Left forelimb (tissue), 1 donor: ENCODE measurements around the gene RTCB.
A peak's percentile ranks its signal among the peaks of the same experiment; 100 is the strongest.

ENCODE experiments used
- DNase-seq: peaks from one replicate; pipeline ENCODE4 v3.0.0-alpha.2; 2018; ENCODE audit warnings: low spot score

The RTCB gene

DNA sequence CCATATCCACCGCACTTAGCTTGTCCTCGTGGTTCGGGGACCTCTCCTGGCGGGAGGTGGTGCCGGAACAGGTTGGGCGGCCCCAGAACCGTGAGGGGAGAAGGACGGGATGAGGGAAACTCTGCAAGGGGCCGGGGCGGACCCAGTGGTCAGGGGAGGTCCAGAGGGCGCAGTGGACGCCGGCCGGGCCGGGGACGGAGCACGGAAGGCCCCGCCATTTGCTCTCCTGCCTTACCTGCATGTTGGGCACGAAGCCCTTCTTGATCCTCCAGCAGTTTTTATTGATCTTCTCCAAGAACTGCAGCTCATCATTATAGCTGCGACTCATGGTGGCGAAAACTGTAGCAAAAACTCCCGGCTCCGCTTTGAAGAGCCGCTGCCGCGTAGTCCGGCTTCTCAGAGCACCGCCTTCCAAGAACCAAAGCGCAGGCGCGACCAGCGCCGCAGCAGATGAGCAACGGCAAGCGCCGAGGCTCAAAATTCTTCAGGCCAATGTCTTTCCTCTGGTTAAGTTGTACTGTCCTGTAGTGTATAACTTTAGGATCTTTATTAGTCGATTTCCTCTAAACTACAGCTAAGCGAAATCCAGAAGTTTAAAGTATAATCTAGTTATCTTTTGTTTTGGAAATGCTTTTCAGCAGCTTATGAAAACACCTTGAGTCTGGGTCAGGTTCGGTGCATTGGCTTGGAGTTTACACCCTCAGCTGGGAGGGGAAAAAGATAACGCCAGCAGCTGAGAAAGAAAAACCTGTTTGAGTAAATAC, at the start of gene RTCB:
TSS of gene RTCB (minus strand) at position 419 of the 764 bp plus-strand sequence. CDS start at position 328, 91 bp downstream.
- DNase-seq, result peak; percentile 94

DNA sequence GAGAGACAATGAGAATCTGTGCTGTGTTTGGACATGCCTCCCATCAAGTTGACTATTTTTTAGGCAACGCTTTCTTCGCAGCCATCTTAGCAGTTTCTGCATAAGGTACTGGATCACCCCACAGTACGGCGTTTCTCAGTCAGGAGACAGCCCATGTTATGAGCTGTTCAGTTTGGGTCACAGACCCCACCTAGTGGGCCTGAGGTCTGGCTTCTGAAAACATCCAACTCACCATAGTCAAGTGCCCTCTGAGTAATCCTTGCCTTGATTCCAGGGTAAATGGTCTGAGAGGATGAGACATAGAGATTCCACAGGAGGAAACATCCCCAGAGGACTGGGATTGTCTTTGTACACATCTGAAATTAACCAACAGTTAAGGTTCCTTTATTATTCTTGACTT, 45.0 kb upstream of the RTCB start:
- no peak for DNase-seq

DNA sequence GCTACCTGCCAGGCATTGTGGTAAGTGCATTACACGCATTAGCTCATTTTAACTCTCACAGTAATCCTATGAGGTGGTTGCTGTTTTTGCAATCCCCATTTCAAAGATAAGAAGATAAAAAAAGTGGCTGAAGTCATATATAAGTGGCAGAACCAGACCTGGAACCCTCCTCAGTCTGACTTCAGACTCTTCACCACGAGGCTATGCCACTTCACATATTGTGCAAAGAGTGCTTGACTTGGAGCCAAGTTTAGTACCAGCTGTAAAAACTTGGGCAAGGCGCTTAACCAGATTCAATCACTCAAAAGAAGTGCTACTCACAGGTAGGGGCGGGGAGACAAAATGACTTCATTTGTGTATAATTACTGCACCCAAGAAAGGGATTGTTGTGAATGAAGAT, 36.9 kb upstream of the RTCB start:
- DNase-seq, result no peak

DNA sequence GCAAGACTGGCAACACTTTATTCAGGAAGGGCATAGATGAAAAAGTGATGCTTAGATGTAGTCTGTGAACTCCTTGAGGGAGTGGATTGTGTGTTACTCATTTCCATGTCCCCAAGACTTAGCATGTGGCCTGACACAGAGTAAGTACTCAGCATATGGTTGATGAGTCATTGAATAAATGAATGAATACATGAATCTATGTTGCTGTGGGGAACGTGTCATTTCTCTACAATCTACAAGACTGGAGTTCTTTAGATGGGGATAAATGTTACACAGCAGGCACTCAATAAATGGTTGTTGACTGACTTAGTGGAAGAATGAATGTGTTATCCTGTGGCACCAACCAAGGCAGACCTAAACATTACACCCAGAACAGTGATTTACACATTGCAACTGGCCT, 34.3 kb upstream of the RTCB start:
- DNase-seq, result no peak

DNA sequence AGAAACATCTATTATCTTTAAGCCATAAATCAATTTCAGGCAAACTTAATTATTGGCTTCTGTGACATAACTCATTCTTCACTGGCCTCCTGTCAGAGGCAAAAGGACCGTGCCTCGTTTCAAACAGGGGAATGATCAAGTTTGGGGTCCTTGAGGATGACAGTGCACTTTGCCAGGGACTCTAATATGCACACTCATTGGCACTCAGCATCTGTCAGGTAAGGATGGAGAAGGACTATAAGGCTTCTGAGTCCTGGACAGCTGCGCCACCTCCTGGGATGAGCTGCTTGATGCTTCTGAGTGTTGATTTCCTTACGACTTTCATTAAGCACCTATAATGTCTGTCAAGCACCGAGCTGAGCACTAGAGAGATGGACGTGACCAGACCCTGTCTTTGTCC, 32.0 kb upstream of the RTCB start:
- no peak for DNase-seq

DNA sequence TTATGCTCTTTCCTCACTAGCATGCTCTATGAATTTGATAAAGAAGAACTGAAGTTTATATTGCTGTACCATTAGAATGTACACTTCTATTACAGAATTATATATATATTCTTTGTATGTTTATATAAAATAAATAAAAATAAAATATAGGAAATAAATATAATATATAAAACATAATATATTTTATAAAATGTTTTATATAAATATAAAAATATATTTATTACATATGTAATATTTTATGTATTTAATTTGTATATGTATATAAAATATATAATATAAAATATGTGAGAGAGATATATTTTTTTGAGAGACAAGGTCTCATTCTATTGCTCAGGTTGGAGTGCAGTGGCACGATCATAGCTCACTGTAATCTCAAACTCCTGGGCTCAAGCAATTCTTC, 18.3 kb upstream of the RTCB start:
- DNase-seq, result no peak

DNA sequence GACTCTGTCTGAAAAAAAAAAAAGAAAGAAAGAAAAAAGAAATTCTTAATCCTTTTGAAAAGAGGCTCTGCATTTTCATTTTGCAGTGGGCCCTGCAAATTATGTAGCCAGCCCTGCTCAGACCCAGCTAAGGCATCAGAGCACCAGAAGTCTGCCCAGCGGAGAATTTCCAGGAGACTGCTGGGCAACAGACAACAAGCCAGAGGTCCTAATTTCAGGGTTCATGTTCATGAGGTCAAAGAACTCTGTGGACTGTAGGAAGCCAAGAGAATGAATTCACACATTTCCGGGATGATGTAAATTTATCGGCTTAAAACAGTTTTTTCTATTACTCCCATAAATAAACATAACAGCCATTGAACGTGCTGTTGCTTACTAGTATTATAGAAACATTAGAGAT, 14.8 kb upstream of the RTCB start:
- DNase-seq, result no peak

DNA sequence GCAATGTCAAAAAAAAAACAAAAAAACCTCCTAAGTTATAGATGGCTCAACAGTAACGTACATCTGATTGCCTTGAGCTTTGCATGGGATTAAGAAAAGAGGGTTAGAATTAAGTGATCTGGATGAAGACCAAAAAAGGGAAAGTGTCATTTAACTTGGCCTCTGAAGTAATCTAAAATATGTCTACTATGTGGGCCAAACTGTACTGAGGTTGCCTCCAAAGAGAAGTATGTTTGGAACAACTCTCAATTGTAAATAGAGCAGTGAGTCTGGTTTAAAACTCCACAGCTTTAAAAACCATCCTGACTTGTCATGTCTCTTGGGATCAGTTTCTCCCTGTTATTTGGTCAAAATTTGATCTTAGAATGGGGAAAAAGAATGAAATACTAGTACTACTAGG, 11.6 kb upstream of the RTCB start:
- DNase-seq, result no peak

DNA sequence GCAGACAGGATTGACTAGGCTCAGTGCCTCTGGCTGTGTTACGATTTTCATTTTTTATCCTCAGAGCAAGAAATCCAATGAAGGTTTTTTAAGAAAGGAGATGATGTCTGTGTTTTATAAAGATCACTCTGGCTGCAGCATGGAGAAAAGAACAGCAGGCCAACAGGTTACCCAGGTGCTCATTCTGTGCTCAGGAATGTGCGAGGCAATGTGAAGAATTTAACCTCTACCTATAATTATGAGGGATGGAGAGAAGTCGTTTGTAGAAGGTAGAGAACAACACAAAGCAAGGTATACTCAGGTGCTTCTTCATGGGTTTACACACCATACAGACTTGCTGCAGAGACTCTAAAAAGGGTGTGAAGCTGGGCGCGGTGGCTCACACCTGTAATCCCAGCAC, 10.0 kb upstream of the RTCB start:
- no peak for DNase-seq

DNA sequence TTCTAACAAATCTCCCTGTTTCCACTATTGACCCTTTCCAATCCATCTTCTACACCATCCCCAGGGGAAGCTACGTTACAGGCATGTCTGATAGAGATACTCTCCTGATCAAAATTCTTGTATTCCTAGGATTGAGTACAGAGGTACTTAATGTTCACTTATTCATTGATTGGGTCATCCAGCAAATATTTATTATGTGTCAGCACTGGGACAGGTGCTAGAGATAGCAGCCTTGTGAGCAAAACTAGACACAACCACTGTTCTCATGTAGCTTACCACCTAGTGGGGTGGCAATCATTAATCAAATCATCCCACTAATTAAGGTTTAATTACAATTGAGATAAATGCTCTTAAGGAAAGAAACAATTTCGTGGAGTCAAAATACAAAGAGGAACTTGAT, 9.4 kb upstream of the RTCB start:
- no peak for DNase-seq

DNA sequence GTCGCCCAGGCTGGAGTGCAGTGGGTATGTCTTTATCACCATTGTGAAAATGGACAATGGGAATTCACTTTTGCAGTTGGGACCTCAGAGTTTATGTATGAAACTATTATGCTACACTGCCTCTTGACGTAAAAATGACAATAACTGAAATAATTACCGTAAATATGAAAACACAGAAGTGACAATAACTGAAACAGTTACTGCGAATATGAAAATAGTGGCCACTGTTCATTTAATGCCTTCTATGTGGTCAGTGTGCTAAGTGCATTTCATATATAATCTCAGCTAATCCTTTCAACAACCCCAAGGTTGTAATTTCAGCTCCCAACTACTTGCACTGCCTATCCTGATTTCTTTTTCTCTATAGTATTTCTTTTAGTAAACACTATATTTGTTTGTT, 5.9 kb upstream of the RTCB start:
- no peak for DNase-seq

DNA sequence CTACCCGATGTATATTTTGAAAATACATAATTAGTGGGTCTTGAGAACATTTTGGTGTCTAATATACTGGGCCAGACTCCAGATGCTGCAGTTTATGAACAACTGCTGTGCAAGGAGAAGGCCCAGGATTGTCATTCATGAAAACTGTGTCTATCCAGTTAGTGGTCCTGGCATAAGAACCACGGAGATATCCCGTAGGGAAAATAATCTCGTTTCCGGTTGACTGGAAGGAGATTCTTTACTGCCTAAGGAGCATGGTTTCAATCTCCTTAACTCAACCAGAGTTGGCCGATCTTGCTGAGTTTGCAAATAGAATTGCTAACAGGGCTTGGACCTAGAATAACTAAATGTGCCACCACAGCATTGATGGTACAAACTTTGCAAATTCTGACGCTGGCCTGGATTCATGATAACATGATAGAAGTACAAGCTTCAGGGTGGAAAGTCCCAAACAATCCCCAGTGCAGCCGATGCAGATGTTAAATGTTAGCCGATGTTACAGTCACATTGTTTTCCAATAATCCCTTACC, 4.6 kb upstream of the RTCB start:
- DNase-seq, result no peak

DNA sequence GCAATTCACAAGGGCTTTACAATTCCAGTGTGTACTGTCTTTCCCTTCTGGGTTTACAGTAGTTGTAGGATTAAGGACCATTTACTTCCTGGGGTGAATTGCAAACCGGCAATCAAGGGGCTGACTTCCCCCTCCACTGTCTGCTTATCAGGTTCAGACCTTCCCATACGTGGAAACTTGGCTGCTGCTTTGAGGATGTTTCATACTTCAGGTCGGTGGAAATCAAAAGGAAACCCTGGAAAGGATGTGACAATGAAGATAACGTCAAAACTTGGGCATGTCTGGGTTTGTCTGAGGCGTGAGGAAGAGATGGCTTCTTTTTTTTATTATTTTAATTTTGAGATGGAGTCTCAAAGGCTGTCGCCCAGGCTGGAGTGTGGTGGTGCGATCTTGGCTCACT, 2.1 kb upstream of the RTCB start:
- no peak for DNase-seq

DNA sequence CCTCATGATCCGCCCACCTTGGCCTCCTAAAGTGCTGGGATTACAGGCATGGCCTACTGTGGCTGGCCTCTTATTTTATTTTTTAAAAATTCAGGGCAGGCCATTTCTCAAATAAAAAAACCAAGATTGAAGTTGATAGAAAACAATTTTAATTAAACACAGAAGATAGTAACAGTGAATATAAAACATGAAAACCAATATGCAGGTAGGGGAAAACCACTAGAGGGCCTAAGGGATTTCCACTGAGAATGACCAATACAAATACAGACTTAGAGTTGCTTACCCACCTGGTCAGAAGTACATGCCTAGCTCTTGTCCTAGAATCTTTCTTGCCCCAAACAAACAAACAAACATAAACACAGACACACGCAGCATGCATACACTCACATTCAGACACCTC, 1.7 kb upstream of the RTCB start:
- no peak for DNase-seq

DNA sequence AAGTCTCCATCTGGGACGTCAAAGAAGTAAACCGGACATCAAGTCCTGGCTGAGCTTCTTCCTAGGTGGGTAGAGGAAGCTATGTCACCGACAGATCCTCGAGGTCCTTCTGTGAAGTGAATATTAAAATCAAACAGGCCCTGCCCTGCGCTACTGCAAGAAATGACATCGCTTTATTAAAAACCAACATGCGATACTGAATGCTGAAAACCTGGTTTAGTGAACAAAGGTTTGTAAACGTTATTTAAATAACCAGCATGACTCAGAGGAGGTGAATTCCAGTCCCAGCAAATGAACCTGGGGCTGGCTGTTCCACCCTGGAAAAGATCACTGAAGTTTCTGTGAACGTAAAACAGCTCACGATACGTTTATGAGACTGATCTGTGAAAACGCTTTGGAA, 645 bp downstream of the RTCB start:
- DNase-seq, result no peak

DNA sequence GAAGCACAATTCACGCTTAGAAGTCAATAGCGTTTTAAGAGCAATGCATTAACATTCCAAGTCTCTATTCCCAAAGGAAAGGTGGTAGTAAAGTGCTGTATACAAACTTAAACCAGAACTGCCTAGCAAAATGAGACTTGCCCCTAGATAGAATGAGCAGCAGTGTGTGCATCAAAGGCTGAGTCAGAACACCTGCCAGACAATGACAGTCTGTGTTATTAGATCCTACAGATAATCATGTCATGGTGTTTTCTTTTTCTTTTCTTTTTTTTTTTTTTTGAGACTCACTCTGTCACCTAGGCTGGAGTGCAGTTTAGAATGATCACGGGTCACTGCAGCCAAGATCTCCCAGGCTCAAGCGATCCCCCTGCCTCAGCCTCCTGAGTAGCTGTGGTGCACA, 1.6 kb downstream of the RTCB start:
- DNase-seq, result no peak

DNA sequence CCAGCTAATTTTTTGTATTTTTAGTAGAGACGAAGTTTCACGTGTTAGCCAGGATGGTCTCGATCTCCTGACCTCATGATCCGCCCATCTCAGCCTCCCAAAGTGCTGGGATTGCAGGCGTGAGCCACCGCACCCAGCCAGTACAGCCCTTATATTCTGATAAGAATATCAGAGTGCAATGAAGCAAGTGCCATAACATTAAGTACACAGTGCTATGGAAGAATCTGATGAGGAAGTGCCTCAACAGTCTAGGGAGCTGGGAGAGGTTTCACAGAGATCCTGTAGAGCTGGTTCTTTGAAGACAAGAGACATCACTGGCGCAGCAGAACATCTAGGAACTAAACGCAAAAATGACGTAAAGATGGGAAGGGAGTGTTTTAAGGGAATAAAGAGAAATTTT, 2.1 kb downstream of the RTCB start:
- no peak for DNase-seq

DNA sequence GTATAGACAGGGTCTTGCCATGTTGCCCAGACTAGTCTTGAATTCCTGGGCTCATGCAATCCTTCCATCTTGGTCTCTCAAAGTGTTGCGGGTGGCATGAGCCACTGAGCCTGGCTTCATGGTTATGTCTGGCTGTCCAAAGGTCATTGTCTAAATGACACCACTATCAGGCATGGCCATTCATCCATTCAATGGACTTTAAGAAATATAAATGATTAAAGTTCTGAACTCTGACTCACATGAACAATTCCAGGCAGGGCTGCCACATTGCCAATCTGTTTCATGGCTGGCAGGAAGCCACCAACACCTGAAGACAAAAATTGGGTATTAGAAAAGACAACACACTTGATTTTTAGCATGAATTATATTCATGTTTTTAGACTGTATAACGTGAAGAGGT, 4.1 kb downstream of the RTCB start:
- DNase-seq, result no peak

DNA sequence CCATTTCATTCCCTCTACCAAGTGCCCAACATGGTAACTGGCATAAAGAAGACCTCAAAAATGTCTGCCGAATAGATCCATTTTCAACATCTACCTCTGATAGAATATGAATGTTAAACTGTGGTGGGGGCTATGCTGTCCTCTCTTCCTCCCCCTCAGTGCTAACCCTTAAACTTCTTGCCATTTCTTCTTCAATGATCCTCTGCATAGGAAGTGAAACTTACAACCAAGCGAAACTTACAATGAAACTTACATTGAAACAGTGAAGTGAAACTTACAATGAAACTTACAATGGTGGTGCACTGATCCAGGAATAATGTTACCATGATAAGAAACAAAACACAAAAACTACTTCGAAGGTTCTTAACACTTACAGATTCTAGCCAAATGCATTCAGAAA, 4.7 kb downstream of the RTCB start:
- DNase-seq, result no peak

DNA sequence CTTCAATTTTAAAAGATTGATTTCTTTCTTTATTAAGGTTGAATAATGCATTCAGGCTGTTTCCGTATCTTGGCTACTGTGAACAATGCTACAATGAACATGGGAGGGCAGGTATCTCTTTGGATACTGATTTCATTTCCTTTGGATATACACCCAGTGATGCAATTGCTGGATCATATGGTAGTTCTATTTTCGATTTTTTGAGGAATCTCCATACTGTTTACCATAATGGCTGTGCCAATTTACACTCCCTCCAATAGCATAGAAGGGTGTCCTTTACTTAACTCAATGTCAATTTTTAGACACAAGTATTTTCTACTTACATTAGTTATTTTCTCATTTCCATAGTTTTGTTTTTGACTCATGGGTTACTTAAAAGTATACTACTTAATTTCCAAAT, 8.0 kb downstream of the RTCB start:
- no peak for DNase-seq

DNA sequence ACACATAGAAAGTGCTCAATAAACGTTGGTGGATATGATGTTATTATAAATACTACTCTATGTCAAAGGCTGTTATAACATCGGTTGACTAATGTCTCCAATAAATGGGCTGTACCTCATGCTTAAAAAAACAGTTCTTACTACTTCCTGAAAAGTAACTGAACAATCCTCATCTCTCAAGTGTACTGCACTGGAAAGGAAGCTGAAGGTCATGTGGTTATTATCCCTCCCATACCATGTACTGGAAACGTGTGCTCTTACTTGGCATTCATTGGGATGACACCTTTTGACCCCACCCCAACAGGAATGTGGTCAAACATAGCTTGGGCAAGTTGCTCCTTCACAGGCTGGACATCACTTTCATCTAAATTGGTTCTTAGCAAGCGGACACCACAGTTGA, 10.6 kb downstream of the RTCB start:
- no peak for DNase-seq

DNA sequence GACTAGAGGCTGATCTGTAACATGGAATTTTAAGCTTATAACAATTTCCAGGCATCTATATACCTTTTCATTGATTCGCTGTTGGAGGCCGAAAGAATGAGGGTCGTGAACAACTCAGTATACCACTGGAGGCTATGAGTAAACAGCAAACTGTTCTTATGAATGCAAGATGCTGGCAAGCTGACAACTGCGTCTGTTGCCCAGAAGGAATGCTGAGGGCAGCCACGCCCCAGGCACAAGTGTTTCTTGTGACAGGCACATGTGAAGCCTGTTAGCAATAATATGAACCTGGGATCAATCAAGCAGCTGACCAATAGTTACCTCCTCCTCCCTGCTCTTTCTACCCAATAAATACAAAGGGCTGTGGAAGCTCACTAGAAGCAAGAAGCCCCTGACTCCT, 15.3 kb downstream of the RTCB start:
- no peak for DNase-seq

DNA sequence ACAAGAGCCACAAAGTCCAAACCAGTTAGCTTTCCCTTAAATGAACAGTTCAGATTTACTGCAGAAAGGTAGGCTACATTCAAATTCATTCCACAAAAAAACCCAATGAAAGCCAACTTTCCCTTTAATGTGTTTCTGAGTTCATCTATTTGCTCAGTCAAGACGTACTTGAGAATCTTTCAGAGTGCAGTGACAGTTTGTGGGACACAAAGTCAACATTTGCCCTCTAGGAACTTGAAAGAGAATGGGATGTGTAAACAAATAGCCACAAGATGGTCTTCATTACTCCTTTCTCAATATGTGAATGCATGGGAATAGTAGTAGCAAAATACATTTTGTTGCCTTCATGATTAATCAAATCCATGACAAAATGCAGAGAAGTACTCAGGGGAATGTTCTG, 15.8 kb downstream of the RTCB start:
- no peak for DNase-seq

DNA sequence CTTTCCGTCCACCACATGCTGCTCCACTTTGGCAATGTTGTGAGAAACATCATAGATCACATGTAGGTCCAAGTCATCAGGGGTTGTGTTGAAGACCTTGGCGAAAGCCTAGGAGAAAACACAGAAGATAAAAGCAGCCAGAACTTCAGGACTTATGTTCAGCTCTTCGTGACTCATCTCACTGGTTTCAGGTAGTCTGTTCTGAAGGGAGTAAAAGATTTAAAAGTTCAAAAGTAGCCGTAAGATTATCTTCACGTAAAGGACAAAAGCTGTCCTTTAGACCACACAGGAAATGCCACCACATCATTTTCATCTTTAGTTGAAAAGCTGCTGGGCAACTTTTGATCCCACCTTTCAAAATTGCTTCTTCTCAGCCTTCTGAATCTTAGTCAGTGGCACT, 16.9 kb downstream of the RTCB start:
- no peak for DNase-seq
